GM18907 (cell line): ENCODE results near the gene KLF9.

Experiments
- ATAC-seq: cut with Tn5 transposase; IDR thresholded peaks from one replicate; pipeline ENCODE4 v1.9.1; 2021; ENCODE audit warnings: mild to moderate bottlenecking, moderate library complexity; ENCODE audit not compliant: unreplicated experiment

KLF9 gene

GRCh38 chr9:70367305-70367930 lies 47.0 kb downstream of the KLF9 start:
- no peak for ATAC-seq

GRCh38 chr9:70363760-70364159 lies 50.7 kb downstream of the KLF9 start:
- ATAC-seq = no peak

- no peak for ATAC-seq
Observed at GRCh38 chr9:70362952-70363351, 51.5 kb downstream of the KLF9 start.

- ATAC-seq = no peak
Observed at GRCh38 chr9:70355801-70356200, 58.7 kb downstream of the KLF9 start.

GRCh38 chr9:70352802-70353201 lies 61.7 kb downstream of the KLF9 start:
- ATAC-seq = no peak

GRCh38 chr9:70352356-70352755 lies 62.1 kb downstream of the KLF9 start:
- ATAC-seq = no peak

- no peak for ATAC-seq
Observed at GRCh38 chr9:70347046-70347445, 67.4 kb downstream of the KLF9 start.

- no peak for ATAC-seq
Observed at GRCh38 chr9:70340572-70340971, 73.9 kb downstream of the KLF9 start.
